H1 (cell line): ENCODE measurements around the gene CTNNA3. TPM values are rescaled to one million over a fixed set of nuclear protein-coding genes. Genes with fewer than 3 reads are reported as not detected.

Experiments
- CTCF ChIA-PET: fragments of 300-600 bp; sonication (Branson Sonifier 250); formaldehyde crosslinking; loops from one replicate; lab custom pipeline; 2021; ENCODE audit not compliant: partially characterized antibody; lab: Charles Lee
- POLR2A ChIA-PET: fragments of 300-600 bp; sonication (Branson Sonifier 250); formaldehyde crosslinking; loops from one replicate; lab custom pipeline; 2021; ENCODE audit warnings: inconsistent platforms; ENCODE audit not compliant: partially characterized antibody; lab: Charles Lee
- DNase-seq, 2 experiments: peaks; one replicate each; pipeline versions ENCODE4 v3.0.0 to v3.0.0-alpha.2; 2010 to 2022; ENCODE audit warnings: low spot score in 2 of 2, low read depth in 1 of 2, mixed read lengths in 1 of 2
- FAIRE-seq: peaks from 2 replicates; lab custom pipeline; 2011; peaks lifted over from hg19 to GRCh38; lab: Jason Lieb, UNC
- H2AFZ ChIP-seq: 2 replicates; pipeline ENCODE4 v1.8.1; 2012; ENCODE audit warnings: low read length, inconsistent platforms
- H2AK5ac ChIP-seq: 2 replicates; pipeline ENCODE4 v1.6.1; 2013; ENCODE audit warnings: low read depth, low read length
- H2BK120ac ChIP-seq: replicated peaks from 2 replicates; pipeline ENCODE3; 2013; ENCODE audit warnings: low read depth, low read length, inconsistent platforms
- H2BK12ac ChIP-seq: 2 replicates; pipeline ENCODE4 v1.6.1; 2013; ENCODE audit warnings: low read depth, low read length
- H2BK15ac ChIP-seq: 2 replicates; pipeline ENCODE4 v1.6.1; 2013; ENCODE audit warnings: low read length
- H2BK20ac ChIP-seq: 2 replicates; pipeline ENCODE4 v1.6.1; 2013; ENCODE audit warnings: low read length
- H2BK5ac ChIP-seq: 2 replicates; pipeline ENCODE4 v1.6.1; 2013; ENCODE audit warnings: low read depth, low read length
- H3K14ac ChIP-seq: 2 replicates; pipeline ENCODE4 v1.6.1; 2013; ENCODE audit warnings: inconsistent platforms; ENCODE audit not compliant: insufficient read length
- H3K18ac ChIP-seq: 2 replicates; pipeline ENCODE4 v1.6.1; 2013; ENCODE audit warnings: low read length; ENCODE audit errors: extremely low read depth
- H3K23ac ChIP-seq: 2 replicates; pipeline ENCODE4 v1.6.1; 2013; ENCODE audit warnings: inconsistent platforms; ENCODE audit not compliant: insufficient read length
- H3K23me2 ChIP-seq: 2 replicates; pipeline ENCODE4 v1.6.1; 2013; ENCODE audit warnings: low read depth, low read length
- H3K27ac ChIP-seq: 2 replicates; pipeline ENCODE4 v1.6.1; 2011; ENCODE audit warnings: low read depth, low read length, inconsistent platforms
- H3K27me3 ChIP-seq, 4 experiments: replicated peaks in 1 of 4; 1 replicate in 1 of 4; 2 replicates in 3 of 4; pipeline versions ENCODE4 v1.6.1 to v1.8.1; 2011 to 2013; ENCODE audit warnings: low read length in 3 of 4, mild to moderate bottlenecking in 3 of 4, inconsistent platforms in 2 of 4, mixed read lengths in 2 of 4, moderate library complexity in 1 of 4; ENCODE audit not compliant: control insufficient read depth in 3 of 4, insufficient read depth in 3 of 4; ENCODE audit errors: extremely low read depth in 1 of 4
- H3K36me3 ChIP-seq, 4 experiments: 2 replicates each; pipeline versions ENCODE4 v1.6.1 to v1.8.1; 2011 to 2013; ENCODE audit warnings: mild to moderate bottlenecking in 4 of 4, low read length in 3 of 4, moderate library complexity in 2 of 4, control low read depth in 1 of 4, inconsistent platforms in 1 of 4; ENCODE audit not compliant: insufficient read depth in 4 of 4, control insufficient read depth in 2 of 4
- H3K4ac ChIP-seq: replicated peaks from 2 replicates; pipeline ENCODE3; 2013; ENCODE audit warnings: low read length, low read depth, mixed read lengths, inconsistent platforms; ENCODE audit not compliant: insufficient read length
- H3K4me1 ChIP-seq, 4 experiments: replicated peaks in 1 of 4; 1 replicate in 1 of 4; 2 replicates in 3 of 4; pipeline versions ENCODE4 v1.6.1 to v1.8.1; 2011 to 2013; ENCODE audit warnings: low read length in 3 of 4, inconsistent platforms in 2 of 4, mixed read lengths in 1 of 4; ENCODE audit not compliant: insufficient read depth in 4 of 4, control insufficient read depth in 3 of 4
- H3K4me2 ChIP-seq, 2 experiments: 2 replicates each; pipeline versions ENCODE4 v1.6.1 to v1.8.1; 2011 to 2013; ENCODE audit warnings: low read depth in 2 of 2, low read length in 2 of 2, control low read depth in 1 of 2, inconsistent platforms in 1 of 2, mild to moderate bottlenecking in 1 of 2; ENCODE audit not compliant: insufficient read depth in 1 of 2
- H3K4me3 ChIP-seq, 4 experiments: fragments of 200-600, 300-600 bp in 1 of 4; sonication (generic), shearing (Covaris generic), sonication (Bioruptor Twin) in 1 of 4; 2 replicates each; pipeline versions ENCODE4 v1.5.1 to v1.8.1; 2011 to 2016; ENCODE audit warnings: low read length in 4 of 4, low read depth in 3 of 4, control low read depth in 2 of 4, inconsistent platforms in 2 of 4, mild to moderate bottlenecking in 2 of 4, mixed read lengths in 1 of 4, moderate library complexity in 1 of 4; ENCODE audit not compliant: insufficient read depth in 2 of 4; ENCODE audit errors: extremely low read depth in 1 of 4
- H3K56ac ChIP-seq: replicated peaks from 2 replicates; pipeline ENCODE3; 2013; ENCODE audit warnings: low read depth, mild to moderate bottlenecking, mixed read lengths, low read length, inconsistent platforms; ENCODE audit not compliant: insufficient read length
- H3K79me1 ChIP-seq: 2 replicates; pipeline ENCODE4 v1.6.1; 2013; ENCODE audit warnings: low read depth, low read length, control low read depth
- H3K79me2 ChIP-seq, 2 experiments: 2 replicates each; pipeline versions ENCODE4 v1.6.1 to v1.8.1; 2012 to 2013; ENCODE audit warnings: low read length in 2 of 2, mild to moderate bottlenecking in 2 of 2, inconsistent platforms in 1 of 2; ENCODE audit not compliant: insufficient read depth in 2 of 2, control insufficient read depth in 1 of 2
- H3K9ac ChIP-seq, 4 experiments: replicated peaks in 1 of 4; 1 replicate in 1 of 4; 2 replicates in 3 of 4; pipeline versions ENCODE4 v1.6.1 to v1.8.1; 2011 to 2013; ENCODE audit warnings: low read depth in 3 of 4, low read length in 3 of 4, control low read depth in 2 of 4, mild to moderate bottlenecking in 2 of 4, moderate library complexity in 2 of 4, inconsistent platforms in 1 of 4; ENCODE audit errors: extremely low read depth in 1 of 4
- H3K9me3 ChIP-seq, 2 experiments: 2 replicates each; pipeline versions ENCODE4 v1.6.1 to v1.8.1; 2012 to 2013; ENCODE audit warnings: mild to moderate bottlenecking in 2 of 2, moderate library complexity in 2 of 2, control low read depth in 1 of 2, inconsistent platforms in 1 of 2, low read depth in 1 of 2, low read length in 1 of 2, mixed read lengths in 1 of 2; ENCODE audit not compliant: insufficient read depth in 2 of 2
- H4K20me1 ChIP-seq, 2 experiments: replicated peaks in 1 of 2; 2 replicates each; pipeline versions ENCODE3 to v1.8.1; 2011 to 2013; ENCODE audit warnings: inconsistent platforms in 2 of 2, low read length in 2 of 2, mild to moderate bottlenecking in 1 of 2; ENCODE audit not compliant: insufficient read depth in 2 of 2, control insufficient read depth in 1 of 2
- H4K5ac ChIP-seq: 2 replicates; pipeline ENCODE4 v1.6.1; 2013; ENCODE audit warnings: low read length, low read depth, mixed read lengths, inconsistent platforms; ENCODE audit not compliant: insufficient read length
- H4K8ac ChIP-seq: 2 replicates; pipeline ENCODE4 v1.8.0; 2013; ENCODE audit warnings: mild to moderate bottlenecking, moderate library complexity, low read length, inconsistent platforms; ENCODE audit not compliant: insufficient read depth; ENCODE audit errors: extremely low read depth
- H4K91ac ChIP-seq: replicated peaks from 2 replicates; pipeline ENCODE3; 2013; ENCODE audit warnings: low read length, mixed read lengths, inconsistent platforms; ENCODE audit not compliant: insufficient read length
- CEBPB ChIP-seq: IDR thresholded peaks from 2 replicates; pipeline ENCODE4 v1.6.1; 2012; ENCODE audit warnings: low read depth, low read length
- PHF8 ChIP-seq: fragments of 200-600 bp; sonication (generic); conservative IDR thresholded peaks from 2 replicates; pipeline ENCODE4 v1.7.1; 2012; ENCODE audit warnings: low read depth, mild to moderate bottlenecking, inconsistent platforms, low read length, moderate library complexity
- SIX5 ChIP-seq: IDR thresholded peaks from 2 replicates; pipeline ENCODE4 v1.6.1; 2011; ENCODE audit warnings: mild to moderate bottlenecking, low read depth, low read length
- USF2 ChIP-seq: IDR thresholded peaks from 2 replicates; pipeline ENCODE4 v1.6.1; 2011; ENCODE audit warnings: low read length, improper control_type of control experiment
- WGBS, 2 experiments: shearing (Covaris generic) in 1 of 2; methylation state at CpG; one replicate each; pipeline versions ENCODE4 v1.1.6 to v1.1.7; 2013 to 2015; ENCODE audit warnings: low lambda C conversion rate in 2 of 2, mixed read lengths in 2 of 2, inconsistent platforms in 1 of 2, low coverage in 1 of 2, missing lambda C conversion rate in 1 of 2; ENCODE audit not compliant: insufficient replicate concordance in 2 of 2, insufficient coverage in 1 of 2, insufficient read length in 1 of 2; ENCODE audit errors: extremely low coverage in 1 of 2, missing lambda C conversion rate in 1 of 2; 5-methylcytosine and 5-hydroxymethylcytosine counted together
- polyA plus RNA-seq, 7 experiments: library from polyadenylated mRNA; depleted of rRNA in 3 of 7; stranded (reverse) in 5 of 7; unstranded in 2 of 7; fragments of >200 nt in 5 of 7; fragments of 200-250 nt in 2 of 7; gene quantifications; 1 replicate in 5 of 7; 2 replicates in 1 of 7; 4 replicates in 1 of 7; pipeline versions ENCODE4 v1.2.1 to v1.2.3, GENCODE V29; 2011 to 2013; ENCODE audit warnings: missing spikeins in 2 of 7, mixed read lengths in 2 of 7
- total RNA-seq: library from RNA; stranded (reverse); fragmentation: NEBNext Ultra II Directional; extraction: Animal tissue kit (Norgen Biotek cat#: 25700); gene quantifications from 2 replicates; pipeline ENCODE4 v1.2.1, GENCODE V29; 2021

Gene CTNNA3
- total and polyA plus RNA-seq, 2 of the 8 experiments (the other 6 are each of a cell fraction or from before 2014, with no cell fraction given) = 1.3 to 1.5 TPM

GRCh38 chr10:66575251-66575855, 1120.6 kb downstream of the CTNNA3 start:
- no peak overlapping the region for H3K14ac ChIP-seq
- no peak overlapping the region for H3K27ac ChIP-seq
- 91% methylated on average over 2 of the region's 2 CpGs; no CpG with 5 or more reads in 1 of the 2 experiments for WGBS, 2 experiments
- H2BK120ac ChIP-seq = no peak overlapping the region
- no peaks in the 10 kb centered on the region for H3K79me2 ChIP-seq
- no peak overlapping the region for H2AK5ac ChIP-seq
- H3K18ac ChIP-seq = no peak overlapping the region
- no peak overlapping the region for H4K5ac ChIP-seq
- POLR2A ChIA-PET = no interaction called here
- no peak overlapping the region for H3K56ac ChIP-seq
- no peaks in the 10 kb centered on the region for H4K20me1 ChIP-seq
- no peak for FAIRE-seq
- no peak overlapping the region for H2BK5ac ChIP-seq
- no peak overlapping the region for H3K9ac ChIP-seq
- no peak overlapping the region for H2BK12ac ChIP-seq
- no peak overlapping the region for H2BK15ac ChIP-seq
- no peaks in the 10 kb centered on the region for H3K27me3 ChIP-seq
- H3K23ac ChIP-seq = no peak overlapping the region
- no peak overlapping the region for H4K91ac ChIP-seq
- no peak overlapping the region for H4K8ac ChIP-seq
- CTCF ChIA-PET = interaction anchor here (0.8 to 3.4 kb wide), 5 partner anchors 9 to 440 kb away, joined by 3 to 27 read pairs (median 3); no protein-coding TSS in a partner anchor
- H3K79me1 ChIP-seq = no peaks in the 10 kb centered on the region
- H2BK20ac ChIP-seq = no peak overlapping the region
- no peaks in the 10 kb centered on the region for H3K23me2 ChIP-seq
- no peak overlapping the region for H3K4ac ChIP-seq
- DNase-seq = no peak
- H3K4me1 ChIP-seq = peaks cover 0 to 2% (median 0%) of the 10 kb centered on the region in 4 experiments; a peak in 1 of 7 replicates
- TF ChIP-seq CEBPB (no peak), PHF8 (no peak), USF2 (no peak), SIX5 (no peak)
- no peaks in the 10 kb centered on the region for H3K9me3 ChIP-seq
- H3K4me2 ChIP-seq = no peak overlapping the region
- no peaks in the 10 kb centered on the region for H3K36me3 ChIP-seq
- H3K4me3 ChIP-seq = no peak overlapping the region
- H2AFZ ChIP-seq = no peak overlapping the region; the same call in 1 of the 2 replicates
